LNCaP clone FGC (cell line): ENCODE data around the gene TLR2.
"Not testable (repeated sequence)": the region's sequence is repeated elsewhere in the genome, so short reads cannot be mapped to it uniquely, and the experiment has no call there.

Experiments
- DNase-seq: peaks from one replicate; pipeline ENCODE4 v3.0.0-alpha.2; 2011; ENCODE audit warnings: low read depth
- H3K4me3 ChIP-seq: 2 replicates; pipeline ENCODE4 v1.5.1; 2011; ENCODE audit warnings: mild to moderate bottlenecking, low read depth, low read length, control low read depth
- TF ChIP-seq, protein P1 (sequence below): IDR thresholded peaks from 2 replicates; pipeline ENCODE4 v1.5.1; 2012; ENCODE audit warnings: mild to moderate bottlenecking; ENCODE audit not compliant: control insufficient read depth, insufficient read depth; ENCODE audit errors: extremely low read depth

The TLR2 gene

DNA sequence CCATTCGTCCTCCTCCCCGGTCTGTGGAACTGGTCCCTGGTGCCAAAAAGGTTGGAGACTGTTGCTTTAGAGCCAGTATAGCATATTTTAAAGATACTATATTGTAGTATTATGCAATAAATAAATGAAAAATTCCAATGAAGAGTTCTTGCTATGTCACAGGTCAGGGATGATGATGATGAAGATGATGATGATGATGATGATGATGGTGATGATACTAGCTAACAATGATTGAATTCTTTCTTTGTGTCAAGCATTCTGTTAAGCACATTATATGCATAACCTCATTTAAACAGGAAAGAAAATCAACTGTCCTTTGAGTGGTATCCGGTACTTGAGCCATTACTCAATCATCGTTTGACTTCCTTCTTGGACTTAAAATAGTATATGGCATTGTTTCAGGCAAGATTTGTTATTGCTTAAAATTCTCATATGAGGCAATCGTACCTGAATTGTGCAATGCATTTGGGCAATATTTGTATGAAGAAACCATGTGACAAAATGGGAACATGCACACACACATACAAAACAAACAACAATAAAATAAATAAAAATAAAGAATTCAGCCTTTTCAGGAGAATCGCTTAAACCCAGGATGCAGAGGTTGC is 22.8 kb upstream of the TLR2 start:
- no peak for DNase-seq
- H3K4me3 ChIP-seq = no peak overlapping the region

GRCh38 chr4:153661908-153662307 is 22.2 kb upstream of the TLR2 start:
- TF ChIP-seq, protein P1, sequence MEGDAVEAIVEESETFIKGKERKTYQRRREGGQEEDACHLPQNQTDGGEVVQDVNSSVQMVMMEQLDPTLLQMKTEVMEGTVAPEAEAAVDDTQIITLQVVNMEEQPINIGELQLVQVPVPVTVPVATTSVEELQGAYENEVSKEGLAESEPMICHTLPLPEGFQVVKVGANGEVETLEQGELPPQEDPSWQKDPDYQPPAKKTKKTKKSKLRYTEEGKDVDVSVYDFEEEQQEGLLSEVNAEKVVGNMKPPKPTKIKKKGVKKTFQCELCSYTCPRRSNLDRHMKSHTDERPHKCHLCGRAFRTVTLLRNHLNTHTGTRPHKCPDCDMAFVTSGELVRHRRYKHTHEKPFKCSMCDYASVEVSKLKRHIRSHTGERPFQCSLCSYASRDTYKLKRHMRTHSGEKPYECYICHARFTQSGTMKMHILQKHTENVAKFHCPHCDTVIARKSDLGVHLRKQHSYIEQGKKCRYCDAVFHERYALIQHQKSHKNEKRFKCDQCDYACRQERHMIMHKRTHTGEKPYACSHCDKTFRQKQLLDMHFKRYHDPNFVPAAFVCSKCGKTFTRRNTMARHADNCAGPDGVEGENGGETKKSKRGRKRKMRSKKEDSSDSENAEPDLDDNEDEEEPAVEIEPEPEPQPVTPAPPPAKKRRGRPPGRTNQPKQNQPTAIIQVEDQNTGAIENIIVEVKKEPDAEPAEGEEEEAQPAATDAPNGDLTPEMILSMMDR = no peak
- no peak overlapping the region for H3K4me3 ChIP-seq
- no peak for DNase-seq

More for the DNA sequence above, 22.8 kb upstream of the TLR2 start:
- TF ChIP-seq, protein P1 = no peak

DNA sequence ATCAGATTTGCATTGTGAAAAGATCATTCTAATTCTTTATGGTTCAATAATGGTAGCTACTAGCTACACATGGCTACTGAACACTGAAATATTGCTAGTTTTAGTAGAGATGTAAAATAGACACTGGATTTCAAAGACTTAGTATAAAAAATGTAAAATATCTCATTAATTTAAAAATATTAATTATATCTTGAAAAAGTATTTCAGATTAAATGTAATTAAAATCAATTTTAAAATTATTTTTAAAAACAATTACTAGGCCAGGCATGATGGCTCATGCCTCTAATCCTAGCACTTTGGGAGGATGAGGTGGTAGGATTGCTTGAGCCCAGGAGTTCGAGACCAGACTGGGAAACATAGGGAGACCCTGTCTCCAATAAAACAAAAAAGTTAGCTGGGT is 20.4 kb upstream of the TLR2 start:
- DNase-seq = no peak
- TF ChIP-seq, protein P1 = no peak
- H3K4me3 ChIP-seq = no peak overlapping the region

DNA sequence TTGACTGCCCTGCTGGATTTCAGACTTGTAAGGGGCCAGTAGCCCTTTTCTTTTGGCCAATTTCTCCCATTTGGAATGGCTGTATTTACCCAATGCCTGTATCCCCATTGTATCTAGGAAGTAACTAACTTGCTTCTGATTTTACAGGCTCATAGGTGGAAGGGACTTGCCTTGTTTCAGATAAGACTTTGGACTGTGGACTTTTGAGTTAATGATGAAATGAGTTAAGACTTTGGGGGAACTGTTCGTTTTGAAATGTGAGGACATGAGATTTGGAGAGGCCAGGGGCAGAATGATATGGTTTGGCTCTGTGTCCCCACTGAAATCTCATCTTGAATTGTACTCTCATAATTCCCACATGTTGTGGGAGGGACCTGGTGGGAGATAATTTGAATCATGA is 17.6 kb upstream of the TLR2 start:
- DNase-seq, H3K4me3 ChIP-seq: not testable (repeated sequence)

GRCh38 chr4:153668647-153669046 is 15.4 kb upstream of the TLR2 start:
- TF ChIP-seq, protein P1 = no peak
- no peak overlapping the region for H3K4me3 ChIP-seq
- DNase-seq = no peak

GRCh38 chr4:153669838-153670237 is 14.2 kb upstream of the TLR2 start:
- no peak for DNase-seq
- TF ChIP-seq, protein P1 = no peak
- H3K4me3 ChIP-seq = no peak overlapping the region

DNA sequence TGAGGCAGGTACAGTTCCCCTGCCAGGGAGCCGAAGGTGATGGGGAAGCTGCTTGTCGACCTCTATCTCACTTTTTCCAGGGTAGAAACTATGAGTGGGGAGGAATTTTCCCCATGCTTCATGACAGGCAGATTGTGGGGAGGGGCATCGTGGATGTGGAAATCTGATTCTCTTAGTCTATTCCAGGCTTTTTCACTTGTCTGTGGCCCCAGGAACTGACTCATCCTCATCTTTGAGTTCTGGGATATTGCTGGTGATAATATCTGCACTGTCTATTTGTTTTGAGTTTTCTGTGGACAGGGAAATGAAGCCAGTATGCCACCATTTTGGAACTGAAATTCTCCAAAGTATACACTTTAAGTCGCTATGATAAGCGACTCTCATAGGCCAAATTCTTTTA is 7.6 kb upstream of the TLR2 start:
- no peak overlapping the region for H3K4me3 ChIP-seq
- TF ChIP-seq, protein P1 = no peak
- DNase-seq = no peak
